ENCODE data around the gene OR52I2.

DNA sequence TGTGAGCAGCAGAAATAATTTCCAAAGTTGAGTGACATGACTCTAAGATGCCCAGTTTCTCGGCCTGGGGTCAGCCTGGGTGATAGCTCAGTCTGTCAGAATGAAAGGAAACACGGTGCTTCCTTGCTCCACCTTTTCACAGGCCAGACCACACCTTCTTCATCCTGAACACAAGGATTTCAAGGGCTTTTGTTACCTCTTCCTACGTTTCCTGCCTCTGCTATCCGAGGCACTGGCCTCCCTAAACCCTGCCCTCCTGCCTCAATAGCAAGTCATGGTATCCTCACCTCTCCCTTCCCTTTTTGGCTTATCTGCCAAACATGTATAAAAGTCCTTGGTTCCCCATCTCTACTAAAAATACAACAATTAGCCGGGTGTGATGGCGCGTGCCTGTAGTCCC, 60.5 kb downstream of the OR52I2 start:
- TF ChIP-seq GATA3 (IDR thresholded peaks at IDR 0.05; ENCODE audit: low read depth, low read length) (no peak), GATA2 (IDR thresholded peaks at IDR 0.05; ENCODE audit: low read depth, low read length) (no peak)
